ENCODE measurements around the gene PAX4. TPM values are rescaled to one million over a fixed set of nuclear protein-coding genes. Genes with fewer than 3 reads are reported as not detected.

Gene PAX4
- polyA plus RNA-seq, 3 donors = not detected

DNA sequence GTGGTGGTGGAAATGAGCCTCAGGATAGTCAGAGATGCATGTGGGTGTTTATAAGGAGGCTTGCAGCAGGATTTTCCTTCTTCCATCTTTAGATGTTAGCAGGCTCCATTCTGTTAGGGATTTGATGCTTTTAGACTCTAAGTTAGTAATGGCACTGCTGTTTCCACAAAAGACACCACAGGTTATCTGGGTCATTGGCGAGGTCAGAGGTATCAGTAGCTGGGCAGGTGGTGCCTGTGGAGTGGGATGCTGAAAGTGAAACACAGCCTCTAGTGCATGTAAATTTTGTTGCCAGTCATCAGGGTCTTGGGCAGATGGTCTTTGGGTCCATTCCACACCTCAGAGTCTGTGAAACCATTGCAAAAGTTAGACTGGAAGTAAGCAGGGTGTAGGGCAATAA lies 833 bp upstream of the PAX4 start:
- peaks cover 11% of the 10 kb centered on the region for H3K4me1 Mint-ChIP-seq
- no peak overlapping the region for H2AFZ ChIP-seq (ENCODE audit: insufficient read depth, low read depth, low read length, poor library complexity, severe bottlenecking)
- peak overlapping the region in 1 of 2 donors; percentile 12 for H3K4me3 Mint-ChIP-seq
- H3K79me2 ChIP-seq (ENCODE audit: insufficient read depth, low read length) = no peaks in the 10 kb centered on the region
- H3K27me3 Mint-ChIP-seq (ENCODE audit: low read depth in 3 of 3) = peaks cover 39 to 73% (median 42%) of the 10 kb centered on the region in 3 donors
- no peak overlapping the region for H3K4me2 ChIP-seq (replicated peaks; ENCODE audit: extremely low read depth, low read length, poor library complexity, severe bottlenecking)
- TF ChIP-seq, protein P1, sequence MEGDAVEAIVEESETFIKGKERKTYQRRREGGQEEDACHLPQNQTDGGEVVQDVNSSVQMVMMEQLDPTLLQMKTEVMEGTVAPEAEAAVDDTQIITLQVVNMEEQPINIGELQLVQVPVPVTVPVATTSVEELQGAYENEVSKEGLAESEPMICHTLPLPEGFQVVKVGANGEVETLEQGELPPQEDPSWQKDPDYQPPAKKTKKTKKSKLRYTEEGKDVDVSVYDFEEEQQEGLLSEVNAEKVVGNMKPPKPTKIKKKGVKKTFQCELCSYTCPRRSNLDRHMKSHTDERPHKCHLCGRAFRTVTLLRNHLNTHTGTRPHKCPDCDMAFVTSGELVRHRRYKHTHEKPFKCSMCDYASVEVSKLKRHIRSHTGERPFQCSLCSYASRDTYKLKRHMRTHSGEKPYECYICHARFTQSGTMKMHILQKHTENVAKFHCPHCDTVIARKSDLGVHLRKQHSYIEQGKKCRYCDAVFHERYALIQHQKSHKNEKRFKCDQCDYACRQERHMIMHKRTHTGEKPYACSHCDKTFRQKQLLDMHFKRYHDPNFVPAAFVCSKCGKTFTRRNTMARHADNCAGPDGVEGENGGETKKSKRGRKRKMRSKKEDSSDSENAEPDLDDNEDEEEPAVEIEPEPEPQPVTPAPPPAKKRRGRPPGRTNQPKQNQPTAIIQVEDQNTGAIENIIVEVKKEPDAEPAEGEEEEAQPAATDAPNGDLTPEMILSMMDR (IDR thresholded peaks at IDR 0.05) = no peak
- intact Hi-C loops (cut with micrococcal nuclease) = no loop called here
- H3K9me3 ChIP-seq (replicated peaks in 1 of 2; ENCODE audit: control insufficient read depth in 1 of 2, insufficient read depth in 1 of 2, low read length in 2 of 2) = no peaks in the 10 kb centered on the region
- 100% methylated on average over 1 of the region's 1 CpG for WGBS (ENCODE audit: insufficient coverage)
- DNase-seq = no peak
- H3K36me3 ChIP-seq (replicated peaks in 1 of 2; ENCODE audit: control insufficient read depth in 1 of 2, insufficient read depth in 2 of 2, low read length in 2 of 2) = no peaks in the 10 kb centered on the region
- H4K20me1 ChIP-seq (ENCODE audit: insufficient read depth, low read length) = no peaks in the 10 kb centered on the region
- H3K4me3 ChIP-seq (replicated peaks in 1 of 3; ENCODE audit: low read depth in 2 of 3, low read length in 3 of 3) = no peak overlapping the region
- H3K27me3 ChIP-seq (ENCODE audit: control insufficient read depth in 2 of 2, insufficient read depth in 2 of 2, low read length in 2 of 2) = peaks cover 17 to 51% of the 10 kb centered on the region in 2 donors
- no peak overlapping the region for H3K27ac ChIP-seq (ENCODE audit: low read depth in 1 of 2, low read length in 2 of 2)
- H3K27ac Mint-ChIP-seq = peak overlapping the region in 1 of 7 donors; percentile 54
- peaks cover 0 to 2% (median 0%) of the 10 kb centered on the region in 7 donors for H3K9me3 Mint-ChIP-seq
- no peaks in the 10 kb centered on the region for H3K36me3 Mint-ChIP-seq
- H3K4me1 ChIP-seq (ENCODE audit: control insufficient read depth in 1 of 2, insufficient read depth in 2 of 2, low read length in 2 of 2) = no peaks in the 10 kb centered on the region
- H3K9ac ChIP-seq (ENCODE audit: insufficient read depth, low read length, poor library complexity, severe bottlenecking) = no peak overlapping the region

DNA sequence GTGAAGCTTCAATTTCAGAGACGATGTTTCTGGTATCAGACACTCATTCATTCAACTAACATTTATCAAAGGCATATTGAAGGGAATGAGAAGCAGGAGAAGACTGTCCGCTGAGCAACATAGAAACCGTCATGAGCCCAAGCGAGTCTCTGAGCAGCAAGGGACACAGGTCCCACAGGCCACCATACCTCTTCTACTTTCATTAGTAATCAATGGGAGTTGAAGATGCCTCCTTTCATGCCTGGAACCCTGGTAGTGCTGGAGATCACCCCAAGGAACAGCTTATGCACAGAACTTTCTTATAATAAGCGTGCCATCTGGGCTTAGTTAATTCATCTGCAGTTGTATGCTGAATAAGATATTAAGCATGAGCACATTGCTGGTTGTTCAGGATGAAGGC lies 1.2 kb downstream of the PAX4 start:
- Histone ChIP-seq H3K36me3 (replicated peaks in 1 of 2; ENCODE audit: control insufficient read depth in 1 of 2, insufficient read depth in 2 of 2, low read length in 2 of 2) (no peaks in the 10 kb centered on the region), H2AFZ (ENCODE audit: insufficient read depth, low read depth, low read length, poor library complexity, severe bottlenecking) (no peak overlapping the region), H3K4me3 (replicated peaks in 1 of 3; ENCODE audit: low read depth in 2 of 3, low read length in 3 of 3) (no peak overlapping the region), H3K4me2 (replicated peaks; ENCODE audit: extremely low read depth, low read length, poor library complexity, severe bottlenecking) (no peak overlapping the region), H3K9me3 (replicated peaks in 1 of 2; ENCODE audit: control insufficient read depth in 1 of 2, insufficient read depth in 1 of 2, low read length in 2 of 2) (no peaks in the 10 kb centered on the region), H3K79me2 (ENCODE audit: insufficient read depth, low read length) (no peaks in the 10 kb centered on the region), H3K9ac (ENCODE audit: insufficient read depth, low read length, poor library complexity, severe bottlenecking) (no peak overlapping the region), H4K20me1 (ENCODE audit: insufficient read depth, low read length) (no peaks in the 10 kb centered on the region), H3K4me1 (ENCODE audit: control insufficient read depth in 1 of 2, insufficient read depth in 2 of 2, low read length in 2 of 2) (no peaks in the 10 kb centered on the region), H3K27me3 (ENCODE audit: control insufficient read depth in 2 of 2, insufficient read depth in 2 of 2, low read length in 2 of 2) (peaks cover 16 to 43% of the 10 kb centered on the region in 2 donors), H3K27ac (ENCODE audit: low read depth in 1 of 2, low read length in 2 of 2) (no peak overlapping the region)
- H3K27ac Mint-ChIP-seq = no peak overlapping the region
- H3K27me3 Mint-ChIP-seq (ENCODE audit: low read depth in 3 of 3) = peaks cover 39 to 70% (median 42%) of the 10 kb centered on the region in 3 donors
- peaks cover 0 to 4% (median 0%) of the 10 kb centered on the region in 7 donors for H3K9me3 Mint-ChIP-seq
- TF ChIP-seq, protein P1 (IDR thresholded peaks at IDR 0.05) = no peak
- H3K4me1 Mint-ChIP-seq = peaks cover 11% of the 10 kb centered on the region
- H3K36me3 Mint-ChIP-seq = no peaks in the 10 kb centered on the region
- DNase-seq = no peak
- intact Hi-C loops (cut with micrococcal nuclease) = no loop called here
- no peak overlapping the region for H3K4me3 Mint-ChIP-seq
- WGBS (ENCODE audit: insufficient coverage) = no CpG with 5 or more reads among the region's 5 CpGs
